Gastrocnemius medialis (tissue), 4 donors: ENCODE results near the gene NOS2.
"Not testable (repeated sequence)": the region's sequence is repeated elsewhere in the genome, so short reads cannot be mapped to it uniquely, and the experiment has no call there.

Experiments used
- CTCF ChIP-seq, 5 experiments: fragments of 450-650 bp in 3 of 5; fragments of 200-600 bp in 2 of 5; sonication (generic) in 2 of 5; IDR thresholded peaks in 4 of 5; conservative IDR thresholded peaks in 1 of 5; 1 replicate in 4 of 5; 2 replicates in 1 of 5; pipeline ENCODE4 v1.5.1; 2016 to 2019; ENCODE audit warnings: antibody characterized with exemption in 5 of 5, mild to moderate bottlenecking in 3 of 5, moderate library complexity in 3 of 5
- POLR2A ChIP-seq, 2 donors: fragments of 450-650 bp; IDR thresholded peaks; one replicate each; pipeline ENCODE4 v1.6.1; 2017; ENCODE audit warnings: antibody characterized with exemption in 2 of 2, mild to moderate bottlenecking in 2 of 2, moderate library complexity in 2 of 2

DNA sequence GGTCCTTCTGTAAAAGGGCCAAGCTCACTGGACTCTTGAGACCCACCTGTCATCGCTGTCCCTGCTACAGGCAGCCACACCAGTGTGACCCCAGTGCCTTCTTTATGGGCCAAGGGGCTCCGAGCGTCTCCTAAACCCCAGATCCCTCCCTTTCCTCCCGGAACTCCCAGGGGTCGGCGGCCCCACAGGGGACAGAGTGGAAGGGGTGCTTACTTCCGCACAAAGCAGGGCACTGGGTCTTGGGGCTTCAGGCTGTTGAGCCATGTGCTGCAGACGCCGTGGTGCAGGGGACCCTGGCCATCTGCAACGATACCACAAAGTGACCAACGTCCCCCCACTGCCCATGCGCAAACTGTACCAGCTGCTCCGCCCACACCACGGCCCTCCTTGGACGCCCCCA lies 39.4 kb downstream of the NOS2 start:
- not testable (repeated sequence) for TF ChIP-seq CTCF (IDR thresholded peaks at IDR 0.05 in 4 of 5, conservative IDR thresholded peaks at IDR 0.05 in 1 of 5); POLR2A (IDR thresholded peaks at IDR 0.05)
